Panc1 (cell line): ENCODE data around the gene SYNE1. TPM values are rescaled to one million over a fixed set of nuclear protein-coding genes. Genes with fewer than 3 reads are reported as not detected.

Source experiments
- ATAC-seq: fragments of 200-7000 bp; cut with Tn5 transposase; 2 replicates; pipeline ENCODE4 v1.9.1; 2020; ENCODE audit warnings: mild to moderate bottlenecking, moderate library complexity
- BruUV-seq: library from RNA; stranded (reverse); fragments of 400-500 nt; replicated peaks from 2 replicates; lab custom pipeline; 2021; lab: Mats Ljungman, UMichigan
- CTCF ChIA-PET: fragments of 300-600 bp; sonication (Branson Sonifier 250); formaldehyde crosslinking; loops from one replicate; lab custom pipeline; 2022; ENCODE audit warnings: antibody characterized with exemption; lab: Charles Lee
- POLR2A ChIA-PET: fragments of 300-600 bp; sonication (Branson Sonifier 250); formaldehyde crosslinking; loops from one replicate; lab custom pipeline; 2022; ENCODE audit warnings: antibody characterized with exemption; lab: Charles Lee
- DNase-seq: peaks from one replicate; pipeline ENCODE4 v3.0.0-alpha.2; 2010; ENCODE audit warnings: low read depth, low spot score
- H3K27ac ChIP-seq: 2 replicates; pipeline ENCODE4 v1.5.1; 2011; ENCODE audit warnings: mild to moderate bottlenecking, low read length, inconsistent platforms
- H3K27me3 ChIP-seq: fragments of 200-500 bp; sonication (Bioruptor generic); 2 replicates; pipeline ENCODE4 v1.6.0; 2014; ENCODE audit warnings: low read length, inconsistent platforms; ENCODE audit not compliant: control insufficient read depth, insufficient read depth
- H3K36me3 ChIP-seq: fragments of 200-500 bp; sonication (Bioruptor generic); 2 replicates; pipeline ENCODE4 v1.5.1; 2014; ENCODE audit warnings: inconsistent platforms, mild to moderate bottlenecking, low read length, moderate library complexity; ENCODE audit not compliant: control insufficient read depth, insufficient read depth
- H3K4me1 ChIP-seq: 2 replicates; pipeline ENCODE4 v1.5.1; 2011; ENCODE audit warnings: inconsistent platforms, mild to moderate bottlenecking, low read length, moderate library complexity; ENCODE audit not compliant: control insufficient read depth, insufficient read depth
- H3K4me3 ChIP-seq, 2 experiments: 2 replicates each; pipeline ENCODE4 v1.5.1; 2011 to 2012; ENCODE audit warnings: low read depth in 2 of 2, low read length in 2 of 2, mild to moderate bottlenecking in 2 of 2, inconsistent platforms in 1 of 2, moderate library complexity in 1 of 2
- H3K9me3 ChIP-seq: fragments of 200-500 bp; sonication (Bioruptor generic); 2 replicates; pipeline ENCODE4 v1.5.1; 2014; ENCODE audit warnings: low read depth, mild to moderate bottlenecking, inconsistent platforms, low read length, moderate library complexity; ENCODE audit not compliant: control insufficient read depth, insufficient read depth
- POLR2AphosphoS5 ChIP-seq: IDR thresholded peaks from 2 replicates; pipeline ENCODE4 v1.6.1; 2012; ENCODE audit warnings: mild to moderate bottlenecking, low read depth, low read length, moderate library complexity
- SIN3A ChIP-seq: IDR thresholded peaks from 2 replicates; pipeline ENCODE4 v1.6.1; 2012; ENCODE audit warnings: low read depth, mild to moderate bottlenecking, low read length, moderate library complexity, borderline replicate concordance; ENCODE audit not compliant: insufficient read depth
- TCF7L2 ChIP-seq: IDR thresholded peaks from 2 replicates; pipeline ENCODE4 v1.6.1; 2011; ENCODE audit warnings: mild to moderate bottlenecking, low read depth, low read length, inconsistent platforms
- in situ Hi-C: cut with HindIII; loops from 2 replicates; pipeline ENCODE4 v1.10.0; 2016; ENCODE audit warnings: low sequenced_read_pairs, low pct_unique_long_range_greater_than_20kb
- intact Hi-C: fragments of 100-400 bp; cut with micrococcal nuclease; formaldehyde crosslinking; loops from one replicate; pipeline ENCODE4 v1.10.0; 2022; ENCODE audit not compliant: unreplicated experiment
- total RNA-seq: library from RNA; stranded (reverse); gene quantifications from one replicate; pipeline ENCODE4 v1.2.1, GENCODE V29; 2021; ENCODE audit not compliant: unreplicated experiment
- TF ChIP-seq, protein P1 (sequence below), 2 experiments: IDR thresholded peaks; 2 replicates each; pipeline ENCODE4 v1.6.1; 2011 to 2012; ENCODE audit warnings: low read depth in 2 of 2, control low read depth in 1 of 2, low read length in 1 of 2, mild to moderate bottlenecking in 1 of 2, moderate library complexity in 1 of 2; ENCODE audit not compliant: insufficient read depth in 1 of 2
- TF ChIP-seq, protein P2 (sequence below): fragments of 450-650 bp; IDR thresholded peaks from 2 replicates; pipeline ENCODE4 v1.5.1; 2017; ENCODE audit warnings: mild to moderate bottlenecking

SYNE1 gene
- total RNA-seq, 1 experiment from 2014 or later, result 3.2 TPM

DNA sequence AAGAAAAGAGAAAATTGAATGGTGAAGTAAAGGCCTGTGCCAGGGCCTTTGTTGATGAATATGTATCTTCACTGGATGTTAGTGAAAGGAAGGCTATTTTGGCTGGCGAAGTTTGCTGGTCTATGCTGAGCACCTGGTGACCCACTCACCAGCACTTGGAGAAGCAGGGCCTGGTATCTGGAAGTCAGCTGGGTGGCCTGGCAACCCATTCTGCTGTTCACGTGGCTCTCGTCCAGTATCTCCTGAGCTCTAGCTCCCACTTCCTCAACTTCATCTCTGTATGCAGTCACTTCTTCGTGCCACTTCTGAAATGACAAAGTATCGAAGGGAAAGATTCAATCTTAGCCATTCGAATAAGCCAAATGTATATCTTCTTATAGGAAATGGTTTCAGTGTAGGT is 283.7 kb downstream of the SYNE1 start:
- intact Hi-C loops, result no loop called here
- no peak for ATAC-seq

DNA sequence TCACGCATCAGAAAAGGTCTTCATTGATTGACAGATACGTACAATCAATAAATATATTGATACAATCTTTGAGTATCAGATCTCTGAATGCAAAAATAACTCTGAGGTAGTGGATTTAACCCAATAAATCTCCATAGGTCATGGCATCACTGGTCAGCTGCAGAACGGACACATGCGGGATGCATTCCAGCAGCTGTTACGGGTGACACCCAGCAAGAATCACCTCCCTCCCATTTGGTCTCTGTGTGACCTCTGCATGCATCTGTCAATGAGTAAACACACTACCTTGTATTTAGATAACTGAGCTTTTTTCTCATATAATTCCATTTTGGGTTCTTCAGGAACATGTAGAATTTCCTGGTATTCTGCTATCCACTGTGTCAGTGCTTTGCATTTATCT is 285.4 kb downstream of the SYNE1 start:
- Histone ChIP-seq H3K27me3 (no peaks in the 10 kb centered on the region), H3K9me3 (no peaks in the 10 kb centered on the region), H3K36me3 (no peaks in the 10 kb centered on the region), H3K27ac (no peak overlapping the region), H3K4me1 (no peaks in the 10 kb centered on the region), H3K4me3 (no peak overlapping the region)
- ATAC-seq, result no peak
- TF ChIP-seq POLR2AphosphoS5 (no peak), TCF7L2 (no peak), SIN3A (no peak)
- TF ChIP-seq, protein P1, sequence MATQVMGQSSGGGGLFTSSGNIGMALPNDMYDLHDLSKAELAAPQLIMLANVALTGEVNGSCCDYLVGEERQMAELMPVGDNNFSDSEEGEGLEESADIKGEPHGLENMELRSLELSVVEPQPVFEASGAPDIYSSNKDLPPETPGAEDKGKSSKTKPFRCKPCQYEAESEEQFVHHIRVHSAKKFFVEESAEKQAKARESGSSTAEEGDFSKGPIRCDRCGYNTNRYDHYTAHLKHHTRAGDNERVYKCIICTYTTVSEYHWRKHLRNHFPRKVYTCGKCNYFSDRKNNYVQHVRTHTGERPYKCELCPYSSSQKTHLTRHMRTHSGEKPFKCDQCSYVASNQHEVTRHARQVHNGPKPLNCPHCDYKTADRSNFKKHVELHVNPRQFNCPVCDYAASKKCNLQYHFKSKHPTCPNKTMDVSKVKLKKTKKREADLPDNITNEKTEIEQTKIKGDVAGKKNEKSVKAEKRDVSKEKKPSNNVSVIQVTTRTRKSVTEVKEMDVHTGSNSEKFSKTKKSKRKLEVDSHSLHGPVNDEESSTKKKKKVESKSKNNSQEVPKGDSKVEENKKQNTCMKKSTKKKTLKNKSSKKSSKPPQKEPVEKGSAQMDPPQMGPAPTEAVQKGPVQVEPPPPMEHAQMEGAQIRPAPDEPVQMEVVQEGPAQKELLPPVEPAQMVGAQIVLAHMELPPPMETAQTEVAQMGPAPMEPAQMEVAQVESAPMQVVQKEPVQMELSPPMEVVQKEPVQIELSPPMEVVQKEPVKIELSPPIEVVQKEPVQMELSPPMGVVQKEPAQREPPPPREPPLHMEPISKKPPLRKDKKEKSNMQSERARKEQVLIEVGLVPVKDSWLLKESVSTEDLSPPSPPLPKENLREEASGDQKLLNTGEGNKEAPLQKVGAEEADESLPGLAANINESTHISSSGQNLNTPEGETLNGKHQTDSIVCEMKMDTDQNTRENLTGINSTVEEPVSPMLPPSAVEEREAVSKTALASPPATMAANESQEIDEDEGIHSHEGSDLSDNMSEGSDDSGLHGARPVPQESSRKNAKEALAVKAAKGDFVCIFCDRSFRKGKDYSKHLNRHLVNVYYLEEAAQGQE (IDR thresholded peaks at IDR 0.05; ENCODE audit: insufficient read depth in 1 of 2, low read depth in 2 of 2, low read length in 1 of 2), result no peak
- TF ChIP-seq, protein P2, sequence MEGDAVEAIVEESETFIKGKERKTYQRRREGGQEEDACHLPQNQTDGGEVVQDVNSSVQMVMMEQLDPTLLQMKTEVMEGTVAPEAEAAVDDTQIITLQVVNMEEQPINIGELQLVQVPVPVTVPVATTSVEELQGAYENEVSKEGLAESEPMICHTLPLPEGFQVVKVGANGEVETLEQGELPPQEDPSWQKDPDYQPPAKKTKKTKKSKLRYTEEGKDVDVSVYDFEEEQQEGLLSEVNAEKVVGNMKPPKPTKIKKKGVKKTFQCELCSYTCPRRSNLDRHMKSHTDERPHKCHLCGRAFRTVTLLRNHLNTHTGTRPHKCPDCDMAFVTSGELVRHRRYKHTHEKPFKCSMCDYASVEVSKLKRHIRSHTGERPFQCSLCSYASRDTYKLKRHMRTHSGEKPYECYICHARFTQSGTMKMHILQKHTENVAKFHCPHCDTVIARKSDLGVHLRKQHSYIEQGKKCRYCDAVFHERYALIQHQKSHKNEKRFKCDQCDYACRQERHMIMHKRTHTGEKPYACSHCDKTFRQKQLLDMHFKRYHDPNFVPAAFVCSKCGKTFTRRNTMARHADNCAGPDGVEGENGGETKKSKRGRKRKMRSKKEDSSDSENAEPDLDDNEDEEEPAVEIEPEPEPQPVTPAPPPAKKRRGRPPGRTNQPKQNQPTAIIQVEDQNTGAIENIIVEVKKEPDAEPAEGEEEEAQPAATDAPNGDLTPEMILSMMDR, result no peak
- intact Hi-C loops, result no loop called here
- CTCF ChIA-PET, result interaction anchor here (0.6 kb wide), 1 partner anchor 75 kb away, joined by 5 read pairs; no protein-coding TSS in a partner anchor
- in situ Hi-C loops, result no loop called here
- no peak for DNase-seq
- POLR2A ChIA-PET, result no interaction called here
- BruUV-seq, result no TSS peak

More for the DNA sequence above, 283.7 kb downstream of the SYNE1 start:
- H3K4me1 ChIP-seq, result no peaks in the 10 kb centered on the region
- H3K27me3 ChIP-seq, result no peaks in the 10 kb centered on the region
- no peak overlapping the region for H3K27ac ChIP-seq
- ChIA-PET POLR2A (no interaction called here), CTCF (no interaction called here)
- no peak for DNase-seq
- H3K9me3 ChIP-seq, result no peaks in the 10 kb centered on the region
- H3K36me3 ChIP-seq, result no peaks in the 10 kb centered on the region
- no TSS peak for BruUV-seq
- TF ChIP-seq, protein P1 (IDR thresholded peaks at IDR 0.05; ENCODE audit: insufficient read depth in 1 of 2, low read depth in 2 of 2, low read length in 1 of 2), result no peak
- TF ChIP-seq, protein P2, result no peak
- no peak for TF ChIP-seq POLR2AphosphoS5
- TF ChIP-seq SIN3A, result no peak
- no peak for TF ChIP-seq TCF7L2
- in situ Hi-C loops, result no loop called here
- no peak overlapping the region for H3K4me3 ChIP-seq
